Stimulated activated naive B cell treated with anti-CD40 and anti-IgM and Interleukin-4, amounts not matched to agents 10 μg/mL and 1 μg/mL and 100 μg/mL, for 72 hours (primary cell): ENCODE measurements around the gene LRRC45.

Source experiments
- ATAC-seq, 2 donors: fragments of 150-1000 bp; cut with Tn5 transposase; replicated peaks; 2 replicates each; pipeline ENCODE4 v1.10.0; 2021; ENCODE audit warnings: moderate library complexity in 1 of 2
- DNase-seq: peaks from one replicate; pipeline ENCODE4 v3.0.0; 2021
- H3K27ac Mint-ChIP-seq: one replicate; pipeline ENCODE4 v1.8.0; 2022; ENCODE audit warnings: mild to moderate bottlenecking, mixed read lengths
- H3K27me3 Mint-ChIP-seq, 2 donors: one replicate each; pipeline ENCODE4 v1.8.0; 2022; ENCODE audit warnings: mixed read lengths in 2 of 2
- H3K36me3 Mint-ChIP-seq, 2 donors: one replicate each; pipeline ENCODE4 v1.8.0; 2022; ENCODE audit warnings: mixed read lengths in 2 of 2, mild to moderate bottlenecking in 1 of 2
- H3K4me1 Mint-ChIP-seq, 2 donors: one replicate each; pipeline ENCODE4 v1.8.0; 2022; ENCODE audit warnings: mixed read lengths in 2 of 2, mild to moderate bottlenecking in 1 of 2
- H3K4me3 Mint-ChIP-seq, 2 donors: one replicate each; pipeline ENCODE4 v1.8.0; 2022; ENCODE audit warnings: mild to moderate bottlenecking in 2 of 2, mixed read lengths in 2 of 2, moderate library complexity in 1 of 2
- H3K9me3 Mint-ChIP-seq, 2 donors: one replicate each; pipeline ENCODE4 v1.8.0; 2022; ENCODE audit warnings: mixed read lengths in 2 of 2, mild to moderate bottlenecking in 1 of 2

LRRC45 gene

DNA sequence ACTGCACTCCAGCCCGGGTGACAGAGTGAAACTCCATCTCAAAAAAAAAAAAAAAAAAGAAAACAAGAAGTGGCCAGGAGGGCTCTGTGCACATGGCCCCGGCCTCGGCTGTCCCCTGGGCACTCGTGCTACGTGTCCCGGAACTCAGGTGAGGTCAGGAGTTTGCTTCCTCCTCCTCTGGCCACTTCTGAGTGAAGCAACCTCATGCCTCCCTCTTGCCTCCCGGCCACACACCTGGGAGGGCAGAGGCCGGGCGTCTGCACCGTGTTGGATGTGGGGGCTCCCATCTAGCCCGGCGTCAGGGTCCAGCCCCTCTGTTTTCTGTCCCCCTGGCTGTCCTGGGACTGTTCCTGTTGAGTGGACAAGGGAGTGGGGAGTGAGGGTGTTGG is 23.5 kb upstream of the LRRC45 start:
- peaks cover 7 to 17% of the 10 kb centered on the region in 2 donors for H3K36me3 Mint-ChIP-seq
- no peak for ATAC-seq
- H3K27ac Mint-ChIP-seq, result no peak overlapping the region
- H3K4me3 Mint-ChIP-seq, result no peak overlapping the region
- DNase-seq, result no peak
- no peaks in the 10 kb centered on the region for H3K27me3 Mint-ChIP-seq
- H3K4me1 Mint-ChIP-seq, result peaks cover 3 to 6% of the 10 kb centered on the region in 2 donors
- no peaks in the 10 kb centered on the region for H3K9me3 Mint-ChIP-seq

DNA sequence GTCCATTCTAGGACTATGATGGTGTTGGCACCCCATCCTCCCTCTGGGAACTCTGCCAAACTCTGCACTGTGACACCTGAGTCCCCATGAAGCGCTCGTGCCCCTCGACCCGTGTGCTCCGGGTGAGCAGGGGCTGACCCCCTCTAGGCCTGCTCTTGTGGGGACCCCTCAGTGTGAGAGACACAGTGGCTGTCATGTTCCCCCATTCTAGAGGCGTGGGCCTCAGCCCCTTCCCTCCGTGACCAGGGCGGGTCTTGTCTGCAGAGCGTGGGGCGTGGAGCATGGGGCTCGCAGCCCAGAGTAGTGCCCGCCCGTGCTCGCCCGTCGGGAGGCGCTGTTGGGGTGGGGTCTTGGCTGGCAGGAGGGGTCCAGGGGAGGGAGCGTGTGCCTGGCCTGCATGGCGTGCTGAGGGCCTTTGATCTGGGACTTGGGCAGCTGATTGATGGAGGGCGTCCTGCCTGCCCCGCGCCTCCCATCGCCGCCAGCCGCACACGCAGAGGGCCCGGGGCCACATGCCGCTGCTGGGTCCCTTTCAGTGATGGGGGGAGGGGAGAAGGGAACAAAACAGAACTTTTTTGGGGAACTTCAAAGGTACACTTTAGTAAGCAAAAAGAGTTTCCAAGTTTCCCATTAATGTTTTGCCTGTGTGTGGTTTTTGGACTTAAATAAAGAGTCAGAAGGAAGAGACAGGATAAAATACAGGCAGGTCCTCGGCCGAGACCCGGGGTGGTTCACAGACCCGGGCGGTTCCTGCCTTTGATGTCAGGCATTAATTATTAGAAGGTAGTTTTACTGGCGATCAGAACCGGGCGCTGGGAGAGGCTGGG is 22.9 kb upstream of the LRRC45 start:
- DNase-seq (no peak), ATAC-seq (no peak)
- Mint-ChIP-seq H3K9me3 (no peaks in the 10 kb centered on the region), H3K27me3 (no peaks in the 10 kb centered on the region), H3K4me3 (no peak overlapping the region), H3K27ac (no peak overlapping the region), H3K4me1 (peaks cover 3 to 6% of the 10 kb centered on the region in 2 donors), H3K36me3 (peaks cover 4 to 17% of the 10 kb centered on the region in 2 donors)

DNA sequence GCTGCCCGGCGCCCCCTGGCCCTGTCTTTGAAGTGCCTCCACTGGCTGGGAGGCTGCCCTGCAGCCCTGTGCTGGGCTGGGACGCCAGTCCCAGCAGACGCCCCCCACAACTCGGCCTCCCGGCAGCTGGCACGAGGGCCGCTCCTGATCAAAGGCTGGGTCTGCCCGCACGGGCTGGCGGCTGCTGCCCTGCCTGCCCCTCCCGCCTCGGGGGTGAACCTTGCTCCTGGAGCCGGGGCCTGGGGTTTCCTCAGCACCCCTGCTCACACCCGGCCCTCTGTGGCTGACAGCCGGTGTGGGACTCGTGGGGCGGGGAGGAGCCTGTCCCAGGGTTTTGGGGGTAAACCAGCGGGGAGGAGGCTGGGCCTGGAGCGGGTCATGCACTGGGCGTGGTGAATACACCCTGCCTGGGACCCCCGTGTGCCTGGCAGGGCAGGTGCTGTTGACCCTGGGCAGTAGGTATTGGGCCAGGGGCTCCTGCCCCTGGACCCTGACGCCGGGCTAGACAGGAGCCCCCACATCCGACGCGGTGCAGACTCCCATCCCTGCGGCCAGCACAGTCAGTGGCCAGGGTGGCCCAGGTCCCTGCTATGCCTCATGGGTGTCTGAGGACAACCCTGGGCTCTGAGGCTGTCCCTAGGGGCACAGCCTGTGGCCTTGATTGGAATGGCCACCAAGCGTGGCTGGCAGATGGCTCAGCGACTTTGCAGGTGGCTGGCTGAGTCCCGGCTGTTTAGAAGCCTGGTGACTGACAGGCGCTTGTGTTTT is 22.1 kb upstream of the LRRC45 start:
- Mint-ChIP-seq H3K4me1 (peaks cover 3 to 6% of the 10 kb centered on the region in 2 donors), H3K9me3 (no peaks in the 10 kb centered on the region), H3K27ac (no peak overlapping the region), H3K4me3 (no peak overlapping the region), H3K27me3 (no peaks in the 10 kb centered on the region), H3K36me3 (peaks cover 5 to 15% of the 10 kb centered on the region in 2 donors)
- ATAC-seq (peak in 1 of 2 donors; percentile 21), DNase-seq (no peak)

DNA sequence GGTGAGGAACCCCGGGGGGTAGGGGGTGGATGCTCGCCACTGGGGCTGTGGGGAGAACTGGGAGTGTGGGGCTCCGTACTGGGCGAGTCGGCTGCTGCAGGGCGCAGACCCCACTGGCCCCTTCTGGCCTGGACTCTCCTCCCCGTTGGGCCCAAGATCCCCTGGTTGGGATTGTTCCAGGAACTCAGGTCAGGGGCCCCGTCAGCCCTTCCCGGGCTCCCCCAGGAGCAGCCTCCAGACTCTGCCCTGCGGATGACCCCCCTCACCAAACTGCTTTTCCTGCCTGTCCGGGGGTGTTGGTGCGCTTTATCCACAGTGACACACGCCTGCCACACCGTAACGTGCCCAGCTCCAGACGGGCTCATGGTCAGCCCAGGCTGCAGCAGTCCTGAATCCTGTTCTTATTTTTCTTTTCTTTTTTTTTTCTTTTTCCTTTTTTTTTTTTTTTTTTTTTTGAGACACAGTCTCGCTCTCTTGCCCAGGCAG is 21.5 kb upstream of the LRRC45 start:
- H3K27ac Mint-ChIP-seq, result no peak overlapping the region
- H3K4me1 Mint-ChIP-seq, result peaks cover 3 to 6% of the 10 kb centered on the region in 2 donors
- peaks cover 4 to 11% of the 10 kb centered on the region in 2 donors for H3K36me3 Mint-ChIP-seq
- no peak for ATAC-seq
- H3K4me3 Mint-ChIP-seq, result no peak overlapping the region
- H3K9me3 Mint-ChIP-seq, result no peaks in the 10 kb centered on the region
- no peak for DNase-seq
- H3K27me3 Mint-ChIP-seq, result no peaks in the 10 kb centered on the region

DNA sequence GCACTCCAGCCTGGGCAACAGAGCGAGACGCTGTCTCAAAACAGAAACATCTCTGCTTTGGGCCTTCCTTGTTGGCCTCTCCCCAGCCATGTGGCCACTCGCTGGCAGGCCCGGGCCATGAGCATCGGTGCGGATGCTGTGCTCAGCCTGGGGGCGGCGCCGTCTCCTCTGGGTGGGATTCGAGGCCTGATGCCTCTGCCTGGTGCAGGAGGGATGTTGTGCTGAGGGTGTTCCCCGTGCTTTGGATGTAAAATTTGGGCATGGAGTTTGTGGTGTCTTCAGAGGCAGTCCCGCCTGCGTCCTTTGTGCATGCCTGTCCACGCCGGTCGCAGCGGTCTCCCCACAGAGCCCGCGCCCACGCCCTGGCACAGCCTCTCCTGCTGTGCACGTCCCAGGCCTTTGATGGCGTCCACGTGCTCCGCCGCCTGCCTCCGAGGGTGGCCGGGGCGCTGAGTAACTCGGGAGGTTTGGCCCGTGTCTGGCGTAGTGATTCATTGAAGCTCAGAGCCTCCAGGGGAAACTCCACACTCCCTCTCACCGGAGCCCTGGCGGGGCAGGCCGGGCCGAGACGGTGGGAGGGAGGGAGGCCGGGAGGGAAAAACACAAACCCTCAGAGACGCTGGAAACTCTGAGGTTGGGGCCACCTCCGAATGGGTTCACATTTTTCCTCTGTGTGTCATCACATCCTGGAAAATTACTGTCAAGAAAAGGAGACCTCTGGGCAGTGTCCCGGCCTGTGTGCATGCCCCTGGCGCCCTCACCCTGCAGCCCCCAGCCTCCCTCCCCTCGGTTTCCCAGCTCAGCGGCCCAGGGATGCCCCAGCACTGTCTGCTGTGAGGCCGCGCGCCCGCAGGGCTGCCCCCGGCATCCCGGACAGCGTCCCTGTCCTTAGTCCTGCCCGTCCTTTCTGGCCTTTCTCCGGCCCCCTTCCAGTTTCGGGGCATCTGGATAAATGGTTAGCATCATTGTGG is 19.4 kb upstream of the LRRC45 start:
- no peak for DNase-seq

DNA sequence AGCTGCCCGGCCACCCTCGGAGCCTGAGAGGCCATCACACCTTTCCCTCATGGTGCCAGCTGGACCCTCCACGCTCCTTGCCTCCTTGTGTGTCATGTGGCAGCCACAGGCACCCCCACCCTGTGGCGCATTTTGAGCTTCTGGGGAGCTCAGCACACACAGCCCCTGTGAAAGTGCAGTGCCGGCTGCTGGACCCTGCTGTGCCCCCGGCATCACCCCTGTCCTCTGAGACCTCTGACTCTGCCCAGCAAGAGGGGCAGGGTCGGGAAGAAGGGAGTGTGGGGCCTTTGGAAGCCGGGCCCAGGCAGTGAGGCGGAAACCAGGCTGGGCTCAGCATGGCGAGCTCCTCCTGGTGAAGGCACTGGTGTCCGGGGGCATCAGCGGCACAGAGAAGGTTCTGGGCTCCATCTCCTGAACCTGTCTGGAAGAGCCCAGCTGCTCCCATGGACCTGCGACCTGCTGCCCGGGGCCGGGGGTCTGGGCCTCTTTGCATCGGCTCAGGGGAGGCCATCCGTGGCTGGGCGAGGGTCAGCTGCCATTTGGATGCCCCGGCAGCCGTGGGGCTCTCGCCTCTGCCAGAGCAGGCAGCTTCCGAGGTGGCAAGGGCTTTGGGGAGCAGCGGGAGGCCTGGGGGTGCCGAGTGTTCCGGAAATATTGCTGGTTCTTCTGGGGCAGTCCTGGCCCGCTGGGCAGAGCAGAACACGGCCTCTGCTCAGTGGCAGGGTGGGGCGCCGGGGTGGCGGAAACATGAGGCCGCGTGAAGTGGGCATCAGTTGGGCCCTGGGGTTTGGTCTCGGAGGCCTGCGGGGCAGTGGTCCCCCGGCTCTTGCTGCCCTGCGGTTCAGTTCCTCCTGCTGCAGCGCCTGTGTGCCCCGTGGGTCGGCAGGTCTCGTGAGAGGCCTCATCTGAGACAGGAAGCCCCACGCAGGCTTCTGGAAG is 18.3 kb upstream of the LRRC45 start:
- Mint-ChIP-seq H3K27me3 (no peaks in the 10 kb centered on the region), H3K27ac (no peak overlapping the region), H3K36me3 (peaks cover 6 to 9% of the 10 kb centered on the region in 2 donors), H3K4me3 (no peak overlapping the region), H3K4me1 (peaks cover 3 to 6% of the 10 kb centered on the region in 2 donors), H3K9me3 (no peaks in the 10 kb centered on the region)
- no peak for DNase-seq
- no peak for ATAC-seq

More for the DNA sequence above, 19.4 kb upstream of the LRRC45 start:
- Mint-ChIP-seq H3K36me3 (peaks cover 0 to 5% of the 10 kb centered on the region in 2 donors), H3K4me3 (no peak overlapping the region), H3K9me3 (no peaks in the 10 kb centered on the region), H3K27me3 (no peaks in the 10 kb centered on the region), H3K27ac (no peak overlapping the region), H3K4me1 (peaks cover 3 to 6% of the 10 kb centered on the region in 2 donors)
- ATAC-seq, result no peak

DNA sequence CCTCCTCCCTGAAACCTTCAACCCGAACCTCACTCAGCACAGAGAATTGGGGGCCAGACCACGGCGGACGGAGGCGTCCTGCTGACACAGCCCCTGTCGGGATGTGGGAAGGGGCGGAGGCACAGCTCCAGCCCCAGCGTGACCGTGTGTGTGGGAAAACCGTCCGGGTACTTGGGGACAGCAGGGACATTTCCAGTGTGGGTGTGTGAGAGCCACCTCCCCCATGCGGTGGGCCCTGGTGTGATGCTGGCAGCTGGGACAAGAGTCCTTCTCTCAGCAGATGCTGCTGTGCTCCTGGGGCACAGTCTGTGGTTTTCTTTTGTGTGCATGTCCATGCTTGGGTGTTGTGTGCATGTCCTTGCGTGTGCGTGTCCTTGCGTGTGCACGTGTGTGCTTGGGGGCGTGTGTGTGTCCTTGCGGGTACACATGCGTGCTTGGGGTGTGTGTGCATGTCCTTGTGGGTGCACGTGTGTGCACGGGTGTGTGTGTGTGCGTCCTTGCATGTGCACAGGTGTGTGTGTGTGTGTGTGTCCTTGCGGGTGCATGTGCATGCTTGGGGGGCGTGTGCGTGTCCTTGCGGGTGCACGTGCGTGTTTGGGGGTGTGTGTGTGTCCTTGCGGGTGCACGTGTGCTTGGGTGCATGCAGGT is 17.3 kb upstream of the LRRC45 start:
- H3K27ac Mint-ChIP-seq, result peak overlapping the region; percentile 14
- peaks cover 0 to 6% of the 10 kb centered on the region in 2 donors for H3K4me1 Mint-ChIP-seq
- DNase-seq, result no peak

DNA sequence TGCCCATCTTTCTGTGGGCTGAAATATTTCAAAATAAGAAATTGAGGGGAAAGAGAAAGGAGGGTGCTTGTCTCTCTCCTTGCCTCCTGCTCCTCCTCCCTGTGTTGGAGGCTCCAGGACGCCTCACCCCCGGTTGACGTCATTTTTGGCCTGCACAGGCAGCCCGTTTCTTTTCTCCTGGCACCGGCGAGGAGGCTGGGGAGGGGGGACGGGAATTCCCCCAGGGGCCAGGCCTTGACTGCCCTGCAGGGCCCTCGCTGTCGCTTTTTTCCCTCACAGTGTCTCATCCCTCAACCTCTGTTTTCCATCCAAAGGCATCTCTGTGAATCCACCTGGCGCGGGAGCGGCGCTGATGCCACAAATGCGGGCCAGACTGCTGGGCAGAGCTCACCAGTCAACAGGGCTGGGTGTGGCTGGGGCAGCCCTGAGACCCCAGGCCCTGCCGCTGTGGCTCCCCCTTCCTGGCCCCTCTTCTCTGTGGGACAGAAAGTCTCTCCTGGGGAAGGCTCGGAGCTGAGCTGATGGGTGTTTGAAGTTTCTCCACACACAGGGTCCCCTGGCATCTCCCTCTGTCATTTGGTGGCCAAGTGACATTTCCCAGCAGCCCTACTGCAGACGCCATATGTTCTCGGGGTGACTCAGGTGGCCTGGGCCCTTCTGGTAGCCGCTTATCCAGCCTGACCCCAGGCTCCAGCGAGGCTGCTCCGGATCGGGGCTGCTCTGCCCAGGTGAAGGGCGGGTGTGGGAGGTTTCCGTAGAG is 16.5 kb upstream of the LRRC45 start:
- Mint-ChIP-seq H3K27me3 (no peaks in the 10 kb centered on the region), H3K27ac (no peak overlapping the region), H3K4me3 (no peak overlapping the region), H3K9me3 (no peaks in the 10 kb centered on the region), H3K36me3 (peaks cover 6 to 12% of the 10 kb centered on the region in 2 donors), H3K4me1 (peaks cover 0 to under 1% of the 10 kb centered on the region in 2 donors)
- ATAC-seq, result no peak
- DNase-seq, result no peak

More for the DNA sequence above, 17.3 kb upstream of the LRRC45 start:
- Mint-ChIP-seq H3K27me3 (no peaks in the 10 kb centered on the region), H3K4me3 (no peak overlapping the region), H3K36me3 (peaks cover 6 to 12% of the 10 kb centered on the region in 2 donors), H3K9me3 (no peaks in the 10 kb centered on the region)
- no peak for ATAC-seq

DNA sequence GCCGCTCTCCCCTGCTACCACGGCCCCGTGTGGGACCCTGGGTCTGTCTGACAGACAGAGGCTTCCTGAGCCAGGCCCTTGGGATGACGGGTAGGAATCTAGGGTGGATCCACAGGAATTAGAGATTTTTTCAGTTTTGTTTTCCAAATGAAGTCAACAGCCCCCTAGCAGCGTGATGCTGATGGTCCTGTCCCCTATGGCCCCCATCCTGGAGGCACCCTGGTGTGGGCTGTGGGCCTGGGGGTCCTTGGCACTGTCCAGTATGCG is 15.9 kb upstream of the LRRC45 start:
- H3K36me3 Mint-ChIP-seq, result peaks cover 6 to 12% of the 10 kb centered on the region in 2 donors
- no peaks in the 10 kb centered on the region for H3K4me1 Mint-ChIP-seq
- no peak for ATAC-seq
- no peak overlapping the region for H3K27ac Mint-ChIP-seq
- H3K9me3 Mint-ChIP-seq, result no peaks in the 10 kb centered on the region
- DNase-seq, result no peak
- H3K27me3 Mint-ChIP-seq, result no peaks in the 10 kb centered on the region
- H3K4me3 Mint-ChIP-seq, result no peak overlapping the region

DNA sequence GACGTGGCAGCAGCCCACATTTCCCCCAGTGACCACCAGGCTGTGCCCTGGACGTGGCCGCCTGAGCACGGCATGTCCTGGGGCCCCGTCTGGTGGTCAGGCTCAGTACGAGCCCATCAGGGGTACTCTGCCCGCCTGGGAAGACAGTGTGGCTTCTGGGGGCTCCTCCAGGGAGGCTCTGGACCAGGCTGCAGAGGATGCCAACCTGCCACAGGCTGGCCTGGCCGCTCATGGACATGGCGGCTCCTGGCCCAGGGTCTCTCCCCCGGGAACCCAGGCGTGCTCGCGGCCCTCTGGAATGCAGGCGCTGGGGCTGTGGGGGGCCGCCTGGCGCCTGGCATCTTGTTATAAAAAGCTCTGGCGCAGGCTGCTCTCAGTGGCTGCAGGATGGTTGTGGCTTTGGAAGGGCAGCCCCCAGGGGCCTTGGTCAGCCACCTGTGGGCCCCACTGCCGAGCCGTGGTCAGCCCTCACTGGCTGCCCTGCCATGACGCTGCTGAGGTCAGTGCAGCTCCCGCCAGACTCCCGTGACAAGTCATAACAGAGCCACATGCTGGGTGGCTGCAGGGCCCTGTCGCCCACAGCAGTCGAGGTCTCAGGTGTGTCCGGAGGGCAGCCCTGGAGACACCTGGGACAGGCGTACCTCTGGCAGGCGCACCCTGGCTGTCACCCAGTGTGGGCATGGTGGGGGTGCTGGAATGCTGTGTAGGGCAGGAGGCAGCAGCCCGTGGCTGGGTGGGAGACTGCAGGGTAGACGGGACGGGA is 15.4 kb upstream of the LRRC45 start:
- no peak overlapping the region for H3K4me3 Mint-ChIP-seq
- no peaks in the 10 kb centered on the region for H3K9me3 Mint-ChIP-seq
- H3K36me3 Mint-ChIP-seq, result peaks cover 6 to 13% of the 10 kb centered on the region in 2 donors
- peak overlapping the region; percentile 59 for H3K27ac Mint-ChIP-seq
- no peaks in the 10 kb centered on the region for H3K27me3 Mint-ChIP-seq
- DNase-seq (no peak), ATAC-seq (no peak)
- no peaks in the 10 kb centered on the region for H3K4me1 Mint-ChIP-seq

DNA sequence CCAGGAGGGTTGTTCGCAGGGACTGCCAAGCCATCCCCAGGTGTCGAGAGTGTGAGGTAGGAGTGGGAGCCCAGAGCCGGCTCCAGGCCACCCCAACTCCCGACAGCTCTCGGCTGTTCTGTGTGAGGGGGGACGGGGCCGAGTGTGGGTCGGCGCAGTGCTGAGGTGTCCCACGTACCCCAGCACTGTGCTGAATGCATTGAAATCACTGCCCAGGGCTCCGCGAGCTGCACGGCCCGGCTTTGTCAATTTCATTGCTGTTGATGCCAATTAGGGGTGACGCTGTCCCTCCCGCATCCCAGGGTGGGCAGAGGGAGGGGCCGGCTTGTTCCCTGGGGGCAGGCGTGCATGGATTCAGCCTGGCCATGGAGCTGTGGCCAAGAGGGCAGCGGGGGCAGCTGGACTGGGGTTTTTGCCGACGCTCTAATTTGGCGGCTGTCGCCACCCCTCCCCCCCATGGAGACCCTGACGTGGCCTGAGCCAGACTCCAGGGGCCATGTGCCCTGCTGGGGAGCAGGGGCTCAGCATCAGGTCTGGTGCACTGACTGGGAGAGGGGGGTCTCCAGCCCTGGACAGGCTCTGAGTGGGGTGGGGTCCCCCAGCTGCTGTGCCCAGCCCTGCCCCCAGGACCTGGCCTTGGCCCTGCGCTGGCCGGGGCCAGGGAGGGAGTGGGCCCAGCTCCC is 14.7 kb upstream of the LRRC45 start:
- Mint-ChIP-seq H3K9me3 (no peaks in the 10 kb centered on the region), H3K27me3 (no peaks in the 10 kb centered on the region), H3K36me3 (peaks cover 6 to 15% of the 10 kb centered on the region in 2 donors), H3K4me3 (no peak overlapping the region), H3K4me1 (no peaks in the 10 kb centered on the region), H3K27ac (peak overlapping the region; percentile 59)
- ATAC-seq (no peak), DNase-seq (no peak)
